CD4-positive, alpha-beta T cell treated with Interferon gamma for 1 hour (primary cell): ENCODE measurements around the gene KDM4E.
"Not testable (repeated sequence)": the region's sequence is repeated elsewhere in the genome, so short reads cannot be mapped to it uniquely, and the experiment has no call there.

ENCODE experiments used
- DNase-seq: peaks from one replicate; pipeline ENCODE4 v3.0.0-alpha.2; 2020

The KDM4E gene

DNA sequence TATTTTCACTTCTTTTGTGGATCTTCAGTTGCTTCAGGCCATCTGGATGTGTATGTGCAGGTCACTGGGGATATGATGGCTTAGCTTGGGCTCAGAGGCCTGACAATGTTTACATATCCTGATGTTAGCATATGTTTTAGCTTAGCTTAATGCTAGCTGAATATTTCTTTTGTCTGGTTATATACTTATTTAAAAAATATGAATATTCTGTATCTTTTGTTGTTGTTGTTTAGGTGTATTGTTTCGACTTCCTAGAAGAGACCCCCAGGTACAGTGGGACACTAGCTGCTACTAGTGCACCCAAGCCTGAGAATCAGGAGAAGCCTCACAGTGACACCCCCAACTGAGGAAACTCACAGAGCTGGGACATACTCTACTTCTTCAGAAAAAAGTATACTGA lies at the start of gene KDM4E:
Gene KDM4E, plus strand, starts transcription at position 301 of the 400 bp plus-strand sequence. CDS start 300 bp downstream, outside the sequence.
- no peak for DNase-seq

GRCh38 chr11:94975599-94975998 lies 49.5 kb upstream of the KDM4E start:
- DNase-seq: no peak

- no peak for DNase-seq
Observed at GRCh38 chr11:94987378-94987777, 37.7 kb upstream of the KDM4E start.

DNA sequence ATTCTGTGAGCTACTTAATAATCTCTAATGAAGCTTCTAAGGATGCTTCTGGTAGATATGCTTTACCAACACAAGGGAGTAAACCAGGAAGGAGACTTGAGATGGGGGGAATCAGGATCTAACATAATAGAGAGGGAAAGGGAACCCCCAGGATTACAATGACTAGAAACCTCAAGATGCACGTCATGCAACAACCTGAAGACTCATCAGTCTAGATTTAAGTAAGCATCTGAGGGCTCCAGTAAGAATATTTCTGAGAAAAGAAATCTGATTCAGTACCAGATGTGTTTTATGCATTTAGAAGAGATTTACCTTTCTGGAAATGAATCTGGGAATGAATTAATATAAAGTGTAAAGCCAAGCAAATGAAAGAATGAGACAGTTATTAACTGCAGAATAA lies 36.3 kb upstream of the KDM4E start:
- no peak for DNase-seq

GRCh38 chr11:94993400-94993943 lies 31.6 kb upstream of the KDM4E start:
- no peak for DNase-seq

DNA sequence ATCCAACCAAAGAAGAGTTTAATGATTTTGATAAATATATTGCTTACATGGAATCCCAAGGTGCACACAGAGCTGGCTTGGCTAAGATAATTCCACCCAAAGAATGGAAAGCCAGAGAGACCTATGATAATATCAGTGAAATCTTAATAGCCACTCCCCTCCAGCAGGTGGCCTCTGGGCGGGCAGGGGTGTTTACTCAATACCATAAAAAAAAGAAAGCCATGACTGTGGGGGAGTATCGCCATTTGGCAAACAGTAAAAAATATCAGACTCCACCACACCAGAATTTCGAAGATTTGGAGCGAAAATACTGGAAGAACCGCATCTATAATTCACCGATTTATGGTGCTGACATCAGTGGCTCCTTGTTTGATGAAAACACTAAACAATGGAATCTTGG lies 27.6 kb upstream of the KDM4E start:
- no peak for DNase-seq

GRCh38 chr11:94998285-94998684 lies 26.8 kb upstream of the KDM4E start:
- no peak for DNase-seq

DNA sequence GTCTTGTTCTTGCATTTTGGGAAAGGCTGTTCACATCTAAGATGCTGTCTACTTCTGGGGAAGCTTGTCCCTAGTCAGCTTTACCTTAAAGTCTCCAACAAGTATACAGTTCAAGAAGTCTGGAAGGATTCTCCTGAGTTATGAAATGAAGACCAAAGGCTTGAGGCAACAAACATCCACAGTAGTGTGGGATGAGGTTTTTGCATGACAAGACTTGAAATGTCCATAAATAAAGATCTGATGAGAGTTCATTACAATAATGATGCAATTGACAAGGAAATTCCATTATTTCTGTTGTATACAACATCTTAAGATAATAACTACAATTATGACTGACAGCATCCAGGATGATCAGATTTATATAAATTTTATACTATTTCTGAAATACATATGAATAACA lies 21.3 kb upstream of the KDM4E start:
- DNase-seq: no peak

- no peak for DNase-seq
Observed at GRCh38 chr11:95005642-95006041, 19.4 kb upstream of the KDM4E start.

DNA sequence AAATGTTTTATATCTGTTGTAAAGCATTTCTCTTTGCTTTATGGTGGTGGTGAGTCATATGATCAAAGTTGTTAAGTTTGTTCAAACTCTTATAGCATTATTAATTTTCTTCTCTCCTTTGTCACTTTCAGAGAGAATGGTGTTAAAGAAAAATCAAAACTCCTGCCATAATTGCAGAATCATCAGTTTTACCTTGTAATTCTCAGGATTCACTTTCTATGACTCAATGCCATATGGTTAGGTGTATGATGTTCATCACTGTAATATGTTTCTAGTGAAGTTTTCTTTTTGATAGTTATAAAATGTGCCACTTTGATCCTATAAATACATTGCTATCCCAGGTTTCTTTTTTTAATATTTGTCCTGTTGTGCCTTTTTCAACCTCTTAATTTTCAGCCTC lies 13.7 kb upstream of the KDM4E start:
- no peak for DNase-seq

GRCh38 chr11:95014184-95014821 lies 10.8 kb upstream of the KDM4E start:
- no peak for DNase-seq

- no peak for DNase-seq
Observed at GRCh38 chr11:95016139-95016538, 8.9 kb upstream of the KDM4E start.

- DNase-seq: not testable (repeated sequence)
Observed at GRCh38 chr11:95021468-95021867, 3.6 kb upstream of the KDM4E start.

- DNase-seq: not testable (repeated sequence)
Observed at GRCh38 chr11:95025594-95025993, 536 bp downstream of the KDM4E start.

DNA sequence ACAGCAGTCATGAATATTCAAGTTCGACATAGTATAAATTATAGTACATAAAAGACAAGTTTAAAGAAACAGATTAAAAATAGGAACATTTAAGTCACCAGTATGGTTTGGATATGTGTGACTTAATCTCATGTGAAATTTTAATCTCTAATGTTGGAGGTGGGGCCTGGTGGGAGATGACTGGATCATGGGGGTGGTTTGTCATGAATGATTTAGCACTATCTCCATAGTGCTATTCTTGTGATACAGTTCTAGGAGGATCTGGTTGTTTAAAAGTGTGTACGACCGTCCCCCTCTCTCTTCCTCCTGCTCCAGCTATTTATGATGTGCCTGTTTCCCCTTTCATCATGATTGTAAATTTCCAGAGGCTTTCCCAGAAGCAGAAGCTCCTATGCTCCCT lies 3.3 kb downstream of the KDM4E start:
- DNase-seq: no peak

DNA sequence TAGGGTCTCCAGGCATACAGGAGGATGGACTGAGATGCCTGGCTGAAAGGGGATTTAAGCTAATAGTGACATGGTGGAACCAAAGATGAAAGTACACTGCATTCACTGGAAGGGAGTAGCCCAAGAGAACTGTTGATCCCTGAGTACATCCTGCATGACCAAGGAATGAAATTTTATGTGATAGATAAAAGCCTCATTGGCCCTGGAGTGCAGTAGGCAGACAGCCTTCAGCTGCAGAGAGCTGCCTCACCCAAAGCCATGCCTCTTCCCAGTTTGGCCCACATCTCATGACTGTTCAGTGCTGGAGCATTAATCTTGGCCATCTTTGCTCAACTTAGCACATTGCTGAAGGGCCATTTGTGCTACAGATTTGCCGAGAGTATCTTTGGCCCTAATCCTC lies 8.0 kb downstream of the KDM4E start:
- no peak for DNase-seq

- DNase-seq: no peak
Observed at GRCh38 chr11:95035316-95035715, 10.3 kb downstream of the KDM4E start.

DNA sequence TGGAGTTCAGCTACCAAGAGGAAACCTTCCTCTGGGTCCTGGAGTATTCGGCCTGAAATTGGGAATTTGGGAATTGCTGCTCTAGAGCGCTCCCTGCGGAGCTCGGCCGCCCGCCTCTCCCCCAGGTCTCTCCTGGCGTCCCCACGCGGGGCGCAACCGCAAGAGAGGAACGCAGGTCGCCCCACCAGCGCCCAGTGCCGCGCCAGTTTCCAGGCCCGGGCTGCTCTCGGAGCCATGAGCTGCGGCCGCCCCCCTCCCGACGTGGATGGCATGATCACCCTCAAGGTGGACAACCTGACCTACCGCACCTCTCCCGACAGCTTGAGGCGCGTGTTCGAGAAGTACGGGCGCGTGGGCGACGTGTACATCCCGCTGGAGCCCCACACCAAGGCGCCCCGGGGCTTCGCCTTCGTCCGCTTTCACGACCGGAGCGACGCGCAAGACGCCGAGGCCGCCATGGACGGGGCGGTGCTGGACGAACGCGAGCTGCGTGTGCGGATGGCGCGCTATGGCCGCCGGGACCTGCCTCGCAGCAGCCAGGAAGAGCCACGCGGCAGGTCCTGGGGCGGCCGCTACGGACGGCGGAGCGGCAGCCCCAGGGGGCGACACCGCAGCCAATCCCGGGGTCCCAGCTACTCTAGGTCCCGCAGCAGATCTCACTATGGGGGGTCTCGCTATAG lies 12.4 kb downstream of the KDM4E start:
- peak; percentile 4 for DNase-seq

- no peak for DNase-seq
Observed at GRCh38 chr11:95042239-95042638, 17.2 kb downstream of the KDM4E start.

GRCh38 chr11:95042906-95043305 lies 17.8 kb downstream of the KDM4E start:
- DNase-seq: no peak

DNA sequence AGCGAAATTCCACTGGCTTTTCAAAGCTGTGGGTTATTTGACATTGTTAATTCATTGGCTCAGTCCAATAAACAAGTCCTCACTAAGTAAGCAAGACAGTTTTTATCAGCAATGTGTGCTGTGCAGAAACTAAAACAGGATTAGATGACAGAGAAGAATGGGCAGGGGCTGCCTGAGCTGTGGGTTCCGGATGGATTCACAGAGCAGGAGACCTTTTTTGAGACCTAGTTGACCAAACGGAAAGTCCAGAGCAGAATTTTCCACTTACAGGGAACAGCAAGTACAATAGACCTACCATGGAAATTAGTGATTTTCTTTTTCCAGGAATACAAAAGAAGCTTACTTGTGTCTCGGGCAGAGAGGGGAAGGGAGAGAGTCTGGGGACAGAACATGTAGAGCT lies 19.0 kb downstream of the KDM4E start:
- DNase-seq: no peak

- DNase-seq: no peak
Observed at GRCh38 chr11:95045812-95046211, 20.8 kb downstream of the KDM4E start.

DNA sequence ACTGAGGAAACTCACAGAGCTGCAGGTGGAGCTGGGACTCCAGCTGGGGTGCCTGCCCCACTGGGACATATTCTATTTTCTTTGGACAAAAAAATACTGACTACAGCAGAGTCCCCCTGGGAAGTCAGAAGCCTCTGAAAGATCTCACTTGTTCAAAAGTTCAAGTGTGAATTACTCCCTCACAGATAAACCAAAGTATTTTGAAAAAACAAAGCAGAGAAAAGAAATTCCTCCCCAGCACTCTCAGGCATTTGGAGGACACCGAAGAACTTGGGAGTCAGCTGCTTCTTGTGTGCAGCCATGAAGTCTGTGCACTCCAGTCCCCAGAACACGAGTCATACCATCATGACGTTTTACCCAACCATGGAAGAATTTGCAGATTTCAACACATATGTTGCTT lies 24.1 kb downstream of the KDM4E start, which contains the start of gene KDM4F:
Gene KDM4F, plus strand, starts transcription at position 301 of the 400 bp plus-strand sequence.
- not testable (repeated sequence) for DNase-seq

- DNase-seq: no peak
Observed at GRCh38 chr11:95050595-95051202, 25.6 kb downstream of the KDM4E start.
